Activated T-helper 17 cell treated with anti-CD3 and anti-CD28 coated beads, Interleukin-2, amount 50 U/mL, for 72 hours (primary cell): ENCODE measurements around the gene BICRAL. TPM values are rescaled to one million over a fixed set of nuclear protein-coding genes. Genes with fewer than 3 reads are reported as not detected.
"Not testable (repeated sequence)": the region's sequence is repeated elsewhere in the genome, so short reads cannot be mapped to it uniquely, and the experiment has no call there.

ENCODE experiments used
- ATAC-seq: fragments of 150-1000 bp; cut with Tn5 transposase; replicated peaks from 2 replicates; pipeline ENCODE4 v1.10.0; 2021; ENCODE audit warnings: mild to moderate bottlenecking, moderate library complexity
- H3K27ac Mint-ChIP-seq: one replicate; pipeline ENCODE4 v1.8.0; 2022; ENCODE audit warnings: mixed read lengths
- H3K27me3 Mint-ChIP-seq: one replicate; pipeline ENCODE4 v1.8.0; 2022; ENCODE audit warnings: mixed read lengths
- H3K36me3 Mint-ChIP-seq: one replicate; pipeline ENCODE4 v1.8.0; 2022; ENCODE audit warnings: low read depth, mild to moderate bottlenecking, mixed read lengths
- H3K4me1 Mint-ChIP-seq: one replicate; pipeline ENCODE4 v1.8.0; 2022; ENCODE audit warnings: mixed read lengths
- H3K4me3 Mint-ChIP-seq: one replicate; pipeline ENCODE4 v1.8.0; 2022; ENCODE audit warnings: mild to moderate bottlenecking, mixed read lengths
- H3K9me3 Mint-ChIP-seq: one replicate; pipeline ENCODE4 v1.8.0; 2022; ENCODE audit warnings: mixed read lengths
- total RNA-seq, 2 donors: library from RNA; stranded (reverse); gene quantifications; one replicate each; pipeline ENCODE4 v1.2.3, GENCODE V29; 2022

BICRAL gene
- total RNA-seq, 2 donors from 2014 or later = 16.7 to 19.3 TPM

DNA sequence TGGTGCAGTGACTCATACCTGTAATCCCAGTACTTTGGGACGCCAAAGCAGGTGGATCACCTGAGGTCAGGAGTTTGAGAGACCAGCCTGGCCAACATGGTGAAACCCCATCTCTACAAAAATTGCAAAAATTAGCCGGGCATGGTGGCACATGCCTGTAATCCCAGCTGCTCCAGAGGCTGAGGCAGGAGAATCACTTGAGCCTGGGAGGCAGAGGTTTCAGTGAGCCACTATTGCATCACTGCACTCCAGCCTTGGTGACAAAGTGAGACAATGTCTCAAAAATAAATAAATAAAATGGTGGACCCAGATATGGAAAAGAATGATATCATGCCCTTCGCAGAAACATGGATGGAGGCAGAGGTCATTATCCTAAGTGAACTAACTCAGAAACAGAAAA lies 15.8 kb downstream of the BICRAL start:
- H3K9me3 Mint-ChIP-seq, ATAC-seq, H3K4me3 Mint-ChIP-seq, H3K36me3 Mint-ChIP-seq, H3K27me3 Mint-ChIP-seq, H3K27ac Mint-ChIP-seq, H3K4me1 Mint-ChIP-seq: not testable (repeated sequence)

DNA sequence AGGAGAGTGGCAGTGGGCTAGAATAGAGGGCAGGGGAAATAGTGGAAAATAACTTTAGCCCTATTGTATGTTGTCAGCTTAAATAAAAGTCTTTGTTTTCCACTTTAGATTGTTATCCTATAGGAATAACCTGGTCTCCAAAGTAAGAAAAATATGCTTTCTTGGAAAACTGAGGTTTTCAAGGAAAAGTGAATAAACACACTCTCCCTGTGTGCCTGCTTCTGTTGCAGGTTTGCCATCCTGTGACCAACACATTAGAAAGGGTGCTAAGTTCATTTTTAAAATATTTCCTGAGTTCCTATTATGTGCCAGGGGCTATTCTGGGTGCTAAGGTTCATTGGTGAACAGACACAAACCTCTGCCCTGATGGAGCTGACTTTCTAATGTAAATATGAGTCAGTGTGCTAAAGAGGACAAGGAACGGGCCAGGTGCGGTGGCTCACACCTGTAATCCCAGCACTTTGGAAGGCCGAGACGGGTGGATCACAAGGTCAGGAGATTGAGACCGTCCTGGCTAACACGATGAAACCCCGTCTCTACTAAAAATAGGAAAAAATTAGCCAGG lies 23.5 kb downstream of the BICRAL start:
- H3K4me1 Mint-ChIP-seq = no peaks in the 10 kb centered on the region
- H3K36me3 Mint-ChIP-seq = peaks cover 6% of the 10 kb centered on the region
- H3K27ac Mint-ChIP-seq = peak overlapping the region; percentile 45

DNA sequence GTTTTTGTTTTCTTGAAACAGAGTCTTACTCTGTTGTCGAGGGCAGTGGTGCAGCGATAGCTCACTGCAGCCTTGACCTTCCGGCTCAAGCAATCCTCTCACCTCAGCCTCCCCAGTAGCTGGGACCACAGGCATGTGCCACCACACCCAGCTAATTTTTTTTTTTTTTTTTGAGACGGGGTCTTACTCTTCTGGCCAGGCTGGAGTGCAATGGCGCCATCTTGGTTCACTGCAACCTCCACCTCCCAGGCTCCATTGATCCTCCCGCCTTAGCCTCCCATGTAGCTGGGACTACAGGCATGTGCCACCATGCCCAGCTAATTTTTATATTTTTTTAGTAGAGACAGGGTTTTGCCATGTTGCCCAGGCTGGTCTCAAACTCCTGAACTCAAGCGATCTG lies 24.5 kb downstream of the BICRAL start:
- H3K9me3 Mint-ChIP-seq, H3K27me3 Mint-ChIP-seq, H3K4me1 Mint-ChIP-seq, H3K27ac Mint-ChIP-seq, ATAC-seq, H3K4me3 Mint-ChIP-seq, H3K36me3 Mint-ChIP-seq: not testable (repeated sequence)

More for the DNA sequence above, 23.5 kb downstream of the BICRAL start:
- Mint-ChIP-seq H3K27me3 (no peaks in the 10 kb centered on the region), H3K4me3 (no peak overlapping the region), H3K9me3 (no peaks in the 10 kb centered on the region)
- no peak for ATAC-seq

DNA sequence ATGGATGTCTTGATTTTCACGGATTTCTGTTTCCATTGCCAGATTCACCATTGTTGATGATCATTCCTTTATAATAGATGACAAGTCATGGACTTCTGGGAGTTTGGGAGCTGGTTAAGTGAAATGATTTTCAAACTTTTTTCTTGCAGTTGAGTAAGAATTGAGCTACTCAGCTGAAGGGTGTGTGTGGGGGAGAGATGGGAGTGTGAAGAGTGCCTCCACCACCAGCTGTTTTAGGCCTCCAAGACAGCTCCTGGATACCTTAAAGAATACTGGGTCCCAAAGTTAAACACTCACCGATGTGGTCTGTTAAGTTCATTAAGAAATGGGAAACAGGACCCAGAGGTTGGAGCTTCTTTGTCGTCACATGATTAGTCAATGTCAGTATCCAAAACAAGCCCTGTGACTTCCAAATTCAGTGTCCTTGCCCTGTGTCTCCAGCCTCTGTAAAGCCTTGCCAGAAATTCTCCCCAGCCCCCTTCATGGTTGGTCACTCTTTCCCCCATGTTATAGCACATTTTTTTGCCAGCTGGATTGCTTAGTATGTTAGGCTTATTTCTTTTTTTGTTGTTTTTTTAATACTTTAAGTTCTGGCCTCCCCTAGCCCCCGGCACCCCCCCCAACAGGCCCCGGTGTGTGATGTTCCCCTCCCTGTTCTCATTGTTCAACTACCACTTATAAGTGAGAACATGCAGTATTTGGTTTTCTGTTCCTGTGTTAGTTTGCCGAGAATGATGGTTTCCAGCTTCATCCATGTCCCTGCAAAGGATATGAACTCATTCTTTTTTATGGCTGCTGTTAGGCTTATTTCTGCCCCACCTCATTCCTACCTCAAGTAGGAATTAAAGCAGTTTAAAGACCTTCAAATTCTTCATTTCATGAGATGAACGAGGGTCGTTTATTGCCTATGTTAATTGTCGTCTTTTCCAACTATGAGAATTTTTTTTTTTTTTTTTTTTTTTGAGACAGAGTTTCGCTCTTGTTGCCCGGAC lies 26.9 kb downstream of the BICRAL start:
- no peak overlapping the region for H3K27ac Mint-ChIP-seq
- no peak for ATAC-seq
- H3K36me3 Mint-ChIP-seq = peaks cover 6% of the 10 kb centered on the region

DNA sequence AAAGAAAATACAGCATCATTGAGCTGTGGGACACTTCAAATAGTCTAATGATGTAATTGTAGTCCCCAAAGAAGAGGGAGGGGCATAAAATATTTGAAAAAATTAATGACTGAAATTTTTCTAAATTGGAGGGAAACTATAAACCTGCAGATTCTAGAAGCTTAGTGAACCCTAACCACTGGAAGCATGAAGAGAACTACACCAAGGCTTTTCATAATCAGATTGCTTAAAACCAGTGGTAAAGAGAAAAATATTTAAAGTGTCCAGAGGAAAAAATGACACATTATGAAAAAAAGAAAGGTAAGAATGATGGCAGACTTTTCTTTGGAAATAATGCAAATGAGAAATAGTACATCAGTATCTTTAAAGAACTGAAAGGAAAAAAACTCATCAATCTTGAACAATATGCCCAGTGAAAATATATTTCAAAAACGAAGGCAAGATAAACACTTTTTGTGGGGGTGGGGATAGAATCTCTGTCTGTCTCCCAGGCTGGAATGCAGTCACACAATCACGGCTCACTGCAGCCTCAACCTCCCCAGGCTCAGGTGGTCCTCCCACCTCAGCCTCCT lies 31.3 kb downstream of the BICRAL start:
- peak overlapping the region; percentile 16 for H3K27ac Mint-ChIP-seq
- peak overlapping the region; percentile 48 for H3K4me3 Mint-ChIP-seq
- ATAC-seq = peak; percentile 23
- no peaks in the 10 kb centered on the region for H3K27me3 Mint-ChIP-seq
- H3K9me3 Mint-ChIP-seq = no peaks in the 10 kb centered on the region
- H3K4me1 Mint-ChIP-seq = no peaks in the 10 kb centered on the region
- H3K36me3 Mint-ChIP-seq = peaks cover 8% of the 10 kb centered on the region

More for the DNA sequence above, 26.9 kb downstream of the BICRAL start:
- no peaks in the 10 kb centered on the region for H3K27me3 Mint-ChIP-seq
- H3K4me3 Mint-ChIP-seq = no peak overlapping the region
- H3K4me1 Mint-ChIP-seq = no peaks in the 10 kb centered on the region
- H3K9me3 Mint-ChIP-seq = no peaks in the 10 kb centered on the region

DNA sequence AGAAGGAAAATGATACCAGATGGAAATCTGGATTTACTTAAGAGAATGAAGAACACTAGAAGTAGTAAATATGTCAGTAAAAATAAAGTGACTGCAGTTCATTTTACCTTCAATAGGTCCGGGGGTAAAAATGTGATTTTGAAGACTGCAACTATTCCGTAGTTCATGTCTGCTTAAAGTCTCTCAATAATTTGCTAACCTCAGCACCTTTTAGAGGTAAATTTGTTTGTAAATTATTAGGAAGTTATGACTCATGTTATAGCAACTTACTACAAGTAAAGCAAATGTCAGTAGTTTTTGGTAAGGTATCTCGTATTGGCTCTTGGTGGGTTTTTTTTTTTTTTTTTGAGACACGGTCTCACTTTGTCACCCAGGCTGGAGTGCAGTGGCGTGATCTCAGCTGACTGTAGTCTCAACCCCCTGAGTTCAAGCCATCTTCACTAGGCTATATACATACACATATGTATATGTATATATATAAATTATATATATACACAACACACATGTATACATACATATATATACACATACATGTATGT lies 32.1 kb downstream of the BICRAL start:
- peaks cover 10% of the 10 kb centered on the region for H3K36me3 Mint-ChIP-seq
- peak overlapping the region; percentile 48 for H3K4me3 Mint-ChIP-seq
- no peaks in the 10 kb centered on the region for H3K9me3 Mint-ChIP-seq
- peaks cover 4% of the 10 kb centered on the region for H3K4me1 Mint-ChIP-seq
- peak overlapping the region; percentile 16 for H3K27ac Mint-ChIP-seq
- no peaks in the 10 kb centered on the region for H3K27me3 Mint-ChIP-seq
- no peak for ATAC-seq

DNA sequence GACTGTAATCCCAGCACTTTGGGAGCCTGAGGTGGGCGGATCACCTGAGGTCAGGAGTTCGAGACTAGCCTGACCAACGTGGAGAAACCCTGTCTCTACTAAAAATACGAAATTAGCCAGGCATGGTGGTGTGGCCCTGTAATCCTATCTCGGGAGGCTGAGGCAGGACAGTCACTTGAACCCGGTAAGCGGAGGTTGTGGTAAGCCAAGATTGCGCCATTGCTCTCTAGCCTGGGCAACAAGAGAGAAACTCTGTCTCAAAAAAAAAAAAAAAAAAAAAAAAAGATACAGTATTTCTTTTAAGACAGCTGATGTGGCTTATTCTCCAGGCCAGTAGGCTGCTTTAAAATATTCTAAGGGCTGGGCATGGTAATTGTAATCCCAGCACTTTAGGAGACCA lies 33.9 kb downstream of the BICRAL start:
- H3K4me3 Mint-ChIP-seq, H3K4me1 Mint-ChIP-seq, ATAC-seq, H3K27me3 Mint-ChIP-seq, H3K27ac Mint-ChIP-seq, H3K9me3 Mint-ChIP-seq, H3K36me3 Mint-ChIP-seq: not testable (repeated sequence)

DNA sequence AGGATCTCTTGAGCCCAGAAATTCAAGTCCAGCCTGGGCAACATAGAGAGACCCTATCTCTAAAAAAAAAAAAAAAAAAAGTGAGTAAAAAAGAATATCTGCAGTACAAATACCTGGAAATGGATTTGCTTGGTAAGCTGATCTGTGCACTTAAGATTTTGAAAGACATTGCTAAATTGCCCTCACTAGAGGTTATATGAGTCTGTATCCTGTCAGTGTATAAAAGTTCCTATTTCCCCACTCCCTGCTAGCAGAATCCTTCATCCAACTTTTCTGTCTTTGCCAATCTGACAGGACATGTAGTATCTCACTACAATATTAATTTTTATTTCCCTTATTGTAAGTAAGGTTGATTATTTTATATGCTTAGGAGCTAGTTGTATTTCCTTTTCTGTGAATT lies 36.1 kb downstream of the BICRAL start:
- no peak overlapping the region for H3K4me3 Mint-ChIP-seq
- peaks cover 10% of the 10 kb centered on the region for H3K4me1 Mint-ChIP-seq
- no peak for ATAC-seq
- peaks cover 20% of the 10 kb centered on the region for H3K36me3 Mint-ChIP-seq
- H3K27me3 Mint-ChIP-seq = no peaks in the 10 kb centered on the region
- no peaks in the 10 kb centered on the region for H3K9me3 Mint-ChIP-seq
- H3K27ac Mint-ChIP-seq = peak overlapping the region; percentile 65

DNA sequence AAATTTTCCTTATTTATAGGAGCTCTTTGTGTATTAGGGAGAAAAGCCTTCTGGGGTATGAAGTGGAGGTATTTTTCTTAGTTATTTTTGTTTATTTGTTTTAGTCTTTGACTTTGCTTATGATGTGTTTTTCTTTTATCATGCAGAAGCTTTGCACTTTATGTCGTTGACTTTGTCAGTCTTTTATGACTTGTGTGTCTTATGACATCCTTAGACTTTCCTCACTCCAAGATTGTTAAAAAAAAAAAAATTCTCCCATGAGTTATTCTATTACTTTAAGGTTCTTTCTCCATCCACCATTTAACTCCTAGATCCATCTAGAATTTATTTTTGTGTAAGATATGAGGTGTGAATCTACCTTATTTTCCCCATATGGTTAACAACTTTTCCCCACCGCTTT lies 36.6 kb downstream of the BICRAL start:
- no peak for ATAC-seq
- H3K9me3 Mint-ChIP-seq = no peaks in the 10 kb centered on the region
- H3K27ac Mint-ChIP-seq = peak overlapping the region; percentile 65
- no peaks in the 10 kb centered on the region for H3K27me3 Mint-ChIP-seq
- H3K4me1 Mint-ChIP-seq = peaks cover 10% of the 10 kb centered on the region
- H3K4me3 Mint-ChIP-seq = no peak overlapping the region
- peaks cover 20% of the 10 kb centered on the region for H3K36me3 Mint-ChIP-seq

DNA sequence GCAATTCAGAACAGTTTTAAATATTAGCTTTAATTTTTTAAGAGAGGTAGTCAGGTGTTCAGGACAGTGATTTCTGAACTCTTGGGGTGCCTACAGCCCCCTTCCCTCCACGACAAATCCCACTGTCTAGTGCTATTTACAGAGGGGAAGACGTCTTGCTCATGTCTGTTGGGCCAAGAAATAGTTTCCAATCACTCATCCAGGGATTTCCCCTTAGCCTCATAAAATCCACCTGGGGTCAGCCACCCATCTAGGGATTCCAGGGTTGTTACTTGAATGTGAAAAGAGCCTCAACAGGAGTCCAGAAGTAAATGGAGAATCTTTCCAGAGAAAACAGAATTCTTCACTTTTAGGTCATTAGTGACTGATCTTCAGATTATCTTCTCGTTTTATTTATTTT lies 37.0 kb downstream of the BICRAL start:
- Mint-ChIP-seq H3K9me3 (no peaks in the 10 kb centered on the region), H3K4me1 (peaks cover 10% of the 10 kb centered on the region), H3K27ac (peak overlapping the region; percentile 65), H3K4me3 (no peak overlapping the region), H3K27me3 (no peaks in the 10 kb centered on the region), H3K36me3 (peaks cover 21% of the 10 kb centered on the region)
- ATAC-seq = peak; percentile 63

DNA sequence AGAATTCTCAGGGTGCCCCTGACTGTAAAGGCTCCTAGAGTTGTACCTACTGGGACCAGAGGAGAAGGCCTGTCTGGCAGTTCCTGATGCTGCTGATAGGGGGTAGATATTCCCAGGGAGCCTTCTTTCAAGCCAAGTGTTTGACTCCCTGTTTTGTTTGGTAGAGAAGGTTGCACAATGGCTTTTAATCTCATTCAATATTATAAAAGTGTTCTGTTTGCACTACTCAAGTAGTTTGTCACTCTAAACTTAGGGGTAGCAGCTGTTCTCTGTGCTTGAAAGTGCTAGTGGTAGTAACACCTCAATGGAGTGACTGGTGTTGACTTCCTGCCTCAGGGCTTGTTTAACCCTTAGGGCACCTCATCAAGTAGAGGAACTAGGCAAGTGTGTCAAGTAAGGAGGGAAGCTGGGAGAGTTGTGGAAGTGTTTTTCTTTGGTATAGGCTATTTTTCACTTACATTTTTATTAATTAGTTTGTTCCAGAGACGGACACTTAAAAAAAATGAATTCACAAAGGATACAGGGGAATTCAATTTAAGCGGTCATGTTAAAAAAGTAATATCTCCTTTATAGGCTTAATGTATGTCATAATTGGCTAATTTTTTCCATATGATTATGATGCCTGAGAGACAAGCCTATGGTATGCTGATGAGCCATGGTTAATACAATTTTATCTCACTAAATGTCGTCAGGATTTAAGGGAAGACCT lies 38.1 kb downstream of the BICRAL start:
- H3K27me3 Mint-ChIP-seq = no peaks in the 10 kb centered on the region
- peaks cover 31% of the 10 kb centered on the region for H3K36me3 Mint-ChIP-seq
- H3K9me3 Mint-ChIP-seq = no peaks in the 10 kb centered on the region
- H3K27ac Mint-ChIP-seq = peak overlapping the region; percentile 74
- H3K4me3 Mint-ChIP-seq = no peak overlapping the region
- peaks cover 10% of the 10 kb centered on the region for H3K4me1 Mint-ChIP-seq
- ATAC-seq = peak; percentile 43

DNA sequence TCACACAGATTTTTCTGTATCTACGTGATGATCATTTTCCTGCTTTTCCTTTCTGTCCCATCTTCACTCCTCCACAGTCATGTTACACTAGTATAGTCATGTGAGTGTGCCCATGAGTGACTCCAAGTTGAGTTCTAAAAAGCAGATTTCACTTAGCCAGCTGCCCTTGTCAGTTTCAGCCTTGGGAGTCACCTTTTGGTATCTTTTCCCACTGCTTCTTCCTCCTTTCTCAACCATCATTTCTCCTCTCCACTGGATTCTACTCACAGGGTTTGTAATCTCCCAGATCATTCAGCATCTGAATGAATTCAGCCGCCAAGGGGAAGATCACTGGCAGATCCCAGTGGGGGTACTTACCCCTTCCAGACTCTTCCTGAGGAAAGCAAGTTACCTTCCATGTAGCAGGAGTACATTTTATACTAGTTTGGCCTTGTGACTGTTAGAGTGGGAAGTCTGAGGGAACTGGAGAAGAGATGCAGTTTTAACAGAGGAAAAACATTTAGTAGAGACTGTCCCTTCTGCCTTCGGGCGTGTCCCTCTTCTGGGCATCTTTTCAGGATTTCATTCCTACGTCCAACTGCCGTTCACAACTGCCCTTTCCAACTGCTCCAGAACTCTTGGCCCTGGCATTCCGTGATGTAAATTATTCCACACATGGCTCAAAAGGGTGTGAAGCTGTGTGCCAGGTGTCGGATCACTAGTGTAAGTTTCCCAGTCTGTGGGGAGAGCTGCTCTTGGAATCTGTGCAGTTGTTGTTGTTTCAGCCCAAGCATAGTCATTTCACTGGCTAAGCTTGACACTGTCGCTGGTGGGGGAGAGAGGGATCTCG lies 38.9 kb downstream of the BICRAL start:
- no peak for ATAC-seq
- H3K4me1 Mint-ChIP-seq = peaks cover 10% of the 10 kb centered on the region
- H3K4me3 Mint-ChIP-seq = no peak overlapping the region
- no peaks in the 10 kb centered on the region for H3K9me3 Mint-ChIP-seq
- H3K36me3 Mint-ChIP-seq = peaks cover 31% of the 10 kb centered on the region
- H3K27me3 Mint-ChIP-seq = no peaks in the 10 kb centered on the region
- peak overlapping the region; percentile 67 for H3K27ac Mint-ChIP-seq

DNA sequence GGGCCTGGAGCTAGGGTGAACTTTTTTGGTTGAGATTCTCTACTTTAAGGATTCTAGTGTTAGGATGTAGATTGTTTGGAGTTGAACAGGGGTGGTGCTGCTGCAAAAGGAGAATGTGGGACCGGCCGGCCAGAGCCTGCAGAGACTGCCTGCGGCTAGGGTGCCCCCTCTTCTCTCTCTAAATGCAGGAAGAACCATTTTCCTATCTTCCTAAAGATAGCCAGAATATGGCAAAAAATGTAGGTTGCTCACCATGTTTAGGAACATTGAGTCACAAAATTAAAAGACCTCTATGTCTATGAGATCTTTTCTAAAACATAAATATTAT lies 39.5 kb downstream of the BICRAL start:
- no peak overlapping the region for H3K4me3 Mint-ChIP-seq
- ATAC-seq = no peak
- H3K27ac Mint-ChIP-seq = peak overlapping the region; percentile 67
- no peaks in the 10 kb centered on the region for H3K27me3 Mint-ChIP-seq
- H3K9me3 Mint-ChIP-seq = no peaks in the 10 kb centered on the region
- H3K4me1 Mint-ChIP-seq = peaks cover 10% of the 10 kb centered on the region
- peaks cover 31% of the 10 kb centered on the region for H3K36me3 Mint-ChIP-seq

DNA sequence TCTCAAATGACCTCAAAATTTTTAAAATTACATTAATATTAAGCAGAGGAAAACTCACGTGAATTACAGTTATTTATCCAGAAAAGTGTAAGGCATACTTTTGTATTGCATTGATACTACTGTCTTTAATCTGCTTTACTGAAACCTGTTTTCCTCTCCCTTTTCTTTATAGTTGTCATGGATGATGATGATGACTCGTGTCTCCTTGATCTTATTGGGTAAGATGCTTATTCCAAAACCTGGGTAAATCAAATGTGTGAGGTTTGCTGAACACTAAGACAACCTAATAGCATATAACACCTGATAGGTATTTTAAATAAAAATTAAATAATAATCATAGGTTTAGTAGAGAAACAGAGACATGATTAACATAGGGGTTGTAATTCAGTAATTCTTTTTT lies 40.0 kb downstream of the BICRAL start:
- no peaks in the 10 kb centered on the region for H3K9me3 Mint-ChIP-seq
- H3K36me3 Mint-ChIP-seq = peaks cover 36% of the 10 kb centered on the region
- peaks cover 10% of the 10 kb centered on the region for H3K4me1 Mint-ChIP-seq
- ATAC-seq = no peak
- H3K27me3 Mint-ChIP-seq = no peaks in the 10 kb centered on the region
- H3K4me3 Mint-ChIP-seq = no peak overlapping the region
- H3K27ac Mint-ChIP-seq = peak overlapping the region; percentile 67
